CD4-positive, alpha-beta T cell treated with Interleukin-17A for 4 hours (primary cell): ENCODE results near the gene SETDB1.

ENCODE experiments used
- DNase-seq: peaks from one replicate; pipeline ENCODE4 v3.0.0-alpha.2; 2020; ENCODE audit warnings: mixed read lengths

SETDB1 gene

DNA sequence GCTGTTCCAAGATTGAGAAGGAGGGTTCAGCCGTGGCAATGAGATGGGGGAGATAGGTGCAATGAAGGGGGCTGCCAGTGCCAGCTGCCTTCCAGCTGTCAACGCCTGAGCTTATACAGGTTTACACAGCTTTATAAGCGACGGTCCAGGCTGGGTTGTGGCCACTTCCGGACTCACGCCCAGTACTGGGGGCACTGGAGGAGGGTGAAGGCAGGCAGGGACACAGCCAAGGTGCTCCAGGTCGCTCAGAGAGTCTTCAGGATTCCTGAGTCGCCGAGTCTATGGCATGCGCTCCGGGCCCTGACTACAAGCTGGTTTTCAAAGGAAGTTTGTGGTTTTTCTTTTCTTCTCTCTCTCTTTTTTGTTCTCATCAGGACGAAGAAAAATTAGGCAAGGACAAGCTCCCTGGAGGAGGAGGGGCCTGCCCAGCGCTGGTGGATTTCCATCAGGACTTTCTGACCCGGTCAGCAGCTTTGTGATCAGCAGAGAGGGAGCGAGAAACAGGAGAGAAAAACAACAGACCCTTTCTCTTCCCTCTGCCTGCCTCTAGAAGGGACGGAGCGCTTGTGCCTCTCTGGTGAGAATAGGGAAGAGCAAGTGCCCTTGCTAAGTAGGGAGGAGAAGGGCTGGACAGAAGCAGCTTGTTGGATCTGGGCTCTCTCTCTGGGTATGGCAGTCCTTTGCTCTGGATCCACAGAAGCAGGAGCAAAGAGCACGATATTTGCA, 80.3 kb downstream of the SETDB1 start, which contains the start of gene MINDY1:
MINDY1 (minus strand) TSS at position 576 of the 726 bp plus-strand sequence. CDS start 4,285 bp downstream, outside the sequence.
- peak; percentile 41 for DNase-seq

DNA sequence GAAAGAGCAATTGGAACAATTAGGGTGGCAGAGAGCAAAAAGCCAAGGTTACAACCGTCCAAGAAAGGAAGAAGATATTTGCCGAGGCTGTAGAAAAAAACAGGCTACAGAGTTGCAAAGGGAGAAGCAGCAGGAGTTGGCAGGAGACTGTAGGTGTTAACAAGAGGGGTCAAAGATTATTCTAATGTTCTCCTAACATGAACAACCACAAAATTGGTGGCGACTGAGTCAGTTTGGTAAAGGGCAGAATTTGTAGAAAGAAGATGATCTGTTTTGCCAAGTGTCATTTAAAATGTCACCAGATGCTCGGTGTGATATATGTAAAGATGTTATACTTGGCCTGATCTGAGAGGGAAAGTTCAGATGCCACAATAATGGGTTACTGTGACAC, 81.7 kb downstream of the SETDB1 start:
- DNase-seq, result no peak

DNA sequence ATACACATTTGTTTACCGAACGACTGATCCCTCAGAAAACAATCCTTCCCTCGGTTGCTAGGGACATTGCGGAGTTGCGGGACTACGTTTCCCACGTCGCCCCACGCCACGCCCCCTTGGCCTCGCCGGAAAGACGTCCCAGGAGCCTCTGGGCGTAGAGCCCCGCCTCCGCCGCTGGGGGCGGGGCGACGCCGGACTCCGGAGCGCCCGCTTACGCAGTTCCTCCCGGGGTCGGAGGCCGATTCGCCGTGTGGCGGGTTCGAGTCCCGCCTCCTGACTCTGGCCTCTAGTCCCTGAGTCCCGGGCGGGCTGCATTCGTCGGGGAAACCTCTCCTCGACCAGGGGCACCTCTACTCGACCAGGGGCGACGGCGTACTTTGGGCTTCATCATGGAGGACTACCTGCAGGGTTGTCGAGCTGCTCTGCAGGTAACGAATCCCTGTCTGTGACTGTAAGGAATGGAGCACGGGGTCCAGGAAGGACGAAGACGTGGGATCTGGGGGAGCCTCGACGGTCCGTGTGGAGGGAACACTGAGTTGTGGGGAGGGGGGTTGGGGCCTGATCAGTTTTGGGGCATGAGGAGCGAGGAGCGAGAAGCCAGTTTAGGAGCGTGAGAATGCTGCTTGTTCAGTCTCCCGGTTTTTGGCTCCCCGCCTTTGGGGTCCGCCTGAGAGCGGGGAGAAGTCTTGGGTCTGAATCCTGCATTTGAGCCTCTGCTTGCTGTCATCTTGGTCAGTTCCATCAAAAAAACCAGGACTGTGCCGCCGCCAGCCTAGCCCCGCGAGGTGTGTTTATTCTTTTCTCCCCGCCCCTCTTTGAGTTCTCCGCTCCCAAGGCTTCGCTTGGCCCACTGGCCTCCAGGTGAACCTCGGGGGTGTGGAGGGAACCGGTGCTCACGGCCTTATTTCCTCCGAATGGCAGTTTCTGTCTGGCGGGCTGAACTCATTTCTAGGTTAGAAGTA, 82.4 kb downstream of the SETDB1 start, which contains the start of gene PRUNE1:
PRUNE1 (plus strand) TSS at position 206 of the 962 bp plus-strand sequence; CDS start at position 390, 184 bp downstream.
- DNase-seq, result peak; percentile 98

DNA sequence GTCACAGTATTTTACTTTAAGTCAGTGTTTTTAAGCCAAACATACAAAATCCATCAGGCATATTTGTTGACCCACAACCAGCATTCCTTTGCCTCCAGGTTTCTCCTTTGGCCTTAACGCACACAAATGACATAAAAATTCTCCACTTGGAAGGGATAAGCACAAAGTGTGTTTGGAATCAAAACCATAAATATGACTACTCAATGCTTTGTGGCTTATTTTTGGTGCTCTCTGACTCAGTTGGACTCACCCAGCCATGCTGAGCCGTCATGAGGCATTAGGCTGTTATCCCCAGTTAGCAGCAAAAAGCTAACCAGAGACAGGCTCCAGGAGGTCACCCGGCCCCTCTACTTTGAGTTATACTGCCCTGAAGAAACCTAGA, 83.0 kb downstream of the SETDB1 start:
- DNase-seq, result no peak

DNA sequence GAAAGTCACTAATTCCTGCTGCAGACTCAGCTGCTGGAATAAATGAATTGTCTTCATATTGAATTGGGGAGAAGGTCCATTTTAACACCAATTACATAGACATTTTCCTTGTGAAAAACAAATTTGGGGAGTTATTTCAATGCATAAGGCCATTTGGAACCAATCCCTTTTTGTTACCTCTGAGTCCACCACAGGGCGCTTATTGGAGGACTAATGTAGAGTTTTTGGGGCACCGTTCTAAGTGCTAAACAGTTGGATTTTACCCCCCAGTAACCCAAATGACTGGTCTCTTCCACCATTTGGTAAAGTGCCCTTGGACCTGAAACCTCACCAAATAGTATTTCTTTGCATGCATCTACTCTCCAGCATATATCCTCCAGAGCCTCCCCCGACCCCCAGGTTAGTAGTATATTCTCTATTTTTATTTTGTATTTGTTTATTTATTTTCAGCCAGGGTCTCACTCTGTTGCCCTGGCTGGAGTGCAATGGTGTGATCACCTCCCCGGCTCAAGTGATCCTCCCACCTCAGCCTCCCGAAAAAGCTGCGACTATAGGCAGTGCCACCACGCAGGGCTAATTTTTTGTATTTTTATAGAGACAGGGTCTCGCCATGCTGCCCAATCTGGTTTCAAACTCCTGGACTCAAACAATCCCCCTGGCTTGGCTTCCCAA, 83.6 kb downstream of the SETDB1 start:
- no peak for DNase-seq

DNA sequence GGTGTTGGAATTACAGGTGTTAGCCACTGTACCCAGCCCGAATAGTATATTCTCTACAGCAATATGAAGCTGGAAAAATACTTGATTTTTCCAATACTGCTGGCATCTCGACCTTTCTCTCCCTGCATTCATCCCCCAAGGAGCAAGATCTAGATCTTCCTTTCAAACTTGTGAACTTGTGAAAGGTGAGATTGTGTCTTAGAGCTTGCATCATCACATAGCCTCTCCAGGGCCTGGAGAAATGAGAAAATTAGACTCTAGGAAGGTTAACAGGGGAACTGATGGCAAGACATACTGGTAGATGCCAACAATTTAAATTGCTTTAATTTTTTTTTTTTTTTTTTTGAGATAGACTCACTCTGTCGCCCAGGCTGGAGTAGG, 84.2 kb downstream of the SETDB1 start:
- no peak for DNase-seq

DNA sequence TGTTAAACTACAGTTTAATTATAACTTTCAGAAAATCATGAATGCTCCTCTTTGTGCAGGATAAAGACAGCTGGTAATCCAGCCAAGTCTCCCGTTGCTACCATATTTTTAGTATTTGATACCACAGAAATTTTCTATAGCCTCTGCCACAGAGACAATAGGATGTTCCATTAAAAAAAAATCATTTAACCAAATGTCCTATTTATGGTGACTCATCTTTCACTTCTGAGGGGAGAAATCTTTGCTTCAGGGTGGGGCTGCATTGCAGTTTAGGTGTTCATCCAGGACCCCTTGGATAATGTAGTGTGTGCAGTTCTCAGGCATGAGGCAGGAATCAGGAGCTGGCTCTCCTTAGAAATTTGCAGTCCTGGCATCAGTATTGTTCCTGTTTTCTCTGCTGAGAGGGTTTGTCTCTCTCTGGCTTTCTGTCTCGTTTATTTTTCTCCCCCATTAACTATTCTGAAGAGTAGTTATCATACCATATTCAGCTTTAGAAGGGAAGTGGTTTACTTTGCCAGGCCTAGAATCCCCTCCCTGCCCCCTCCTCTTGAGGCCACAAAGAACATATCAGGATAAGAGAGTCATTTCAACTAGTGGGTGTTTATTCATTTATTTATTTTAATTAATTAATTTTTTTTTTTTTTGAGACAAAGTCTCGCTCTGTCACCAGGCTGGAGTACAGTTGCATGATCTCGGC, 85.1 kb downstream of the SETDB1 start:
- no peak for DNase-seq

DNA sequence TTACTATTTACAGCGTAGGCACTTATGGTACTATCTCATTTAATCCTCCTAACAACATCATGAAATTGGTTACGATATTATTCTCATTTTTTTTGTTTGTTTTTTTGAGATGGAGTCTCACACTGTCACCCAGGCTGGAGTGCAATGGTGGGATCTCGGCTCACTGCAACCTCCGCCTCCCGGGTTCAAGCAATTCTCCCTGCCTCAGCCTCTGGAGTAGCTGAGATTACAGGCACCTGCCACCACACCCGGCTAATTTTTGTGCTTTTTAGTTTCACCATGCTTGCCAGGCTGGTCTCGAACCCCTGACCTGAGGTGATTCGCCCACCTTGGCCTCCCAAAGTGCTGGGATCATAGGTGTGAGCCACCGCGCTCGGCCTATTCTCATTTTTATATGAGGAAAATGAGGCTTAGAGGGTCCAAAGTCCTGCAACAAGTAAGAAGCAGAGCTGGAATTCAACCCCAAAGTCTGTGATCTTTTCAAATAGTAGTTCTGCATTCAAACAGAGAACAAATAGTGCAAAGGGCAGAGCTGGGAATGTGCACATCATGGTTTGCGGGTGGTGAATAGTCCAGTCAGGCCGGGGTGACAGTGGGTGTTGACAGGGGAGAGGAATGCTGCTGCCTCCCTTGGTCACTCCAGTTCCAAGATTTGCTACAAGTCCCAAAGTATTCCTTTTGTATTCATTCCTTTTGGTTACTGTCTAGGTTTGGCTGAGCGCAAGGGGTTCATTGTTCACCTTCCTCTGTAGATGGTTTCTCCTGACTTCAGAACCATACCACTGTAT, 86.7 kb downstream of the SETDB1 start:
- DNase-seq, result no peak

DNA sequence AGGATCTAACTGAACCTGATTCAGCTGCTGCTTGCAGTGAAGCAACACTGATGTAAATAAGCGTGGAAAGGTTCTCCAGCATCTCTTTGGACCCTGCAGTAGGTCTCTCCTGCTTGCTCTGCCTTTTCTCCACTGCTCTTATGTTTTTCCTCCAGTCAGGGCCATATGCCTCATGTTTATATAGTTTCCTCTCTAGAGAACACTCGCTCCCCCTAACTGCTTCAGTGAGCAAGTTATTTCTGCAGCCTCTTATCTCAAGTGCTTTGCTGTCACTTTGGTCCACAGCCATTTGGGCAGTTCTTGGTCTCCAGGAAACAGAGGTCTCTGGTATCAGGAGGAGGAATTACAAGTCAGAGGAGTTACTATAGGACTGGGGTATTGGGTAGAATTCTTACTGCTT, 87.4 kb downstream of the SETDB1 start:
- no peak for DNase-seq
